NCI-H345 treated with DMSO at 0.1 percent for 48 hours (cell line): ENCODE results near the gene ATP2B2.

ENCODE experiments used
- DNase-seq: peaks from one replicate; lab custom pipeline; 2025; ENCODE audit not compliant: unreplicated experiment; lab: John Stamatoyannopoulos, UW

ATP2B2 gene

DNA sequence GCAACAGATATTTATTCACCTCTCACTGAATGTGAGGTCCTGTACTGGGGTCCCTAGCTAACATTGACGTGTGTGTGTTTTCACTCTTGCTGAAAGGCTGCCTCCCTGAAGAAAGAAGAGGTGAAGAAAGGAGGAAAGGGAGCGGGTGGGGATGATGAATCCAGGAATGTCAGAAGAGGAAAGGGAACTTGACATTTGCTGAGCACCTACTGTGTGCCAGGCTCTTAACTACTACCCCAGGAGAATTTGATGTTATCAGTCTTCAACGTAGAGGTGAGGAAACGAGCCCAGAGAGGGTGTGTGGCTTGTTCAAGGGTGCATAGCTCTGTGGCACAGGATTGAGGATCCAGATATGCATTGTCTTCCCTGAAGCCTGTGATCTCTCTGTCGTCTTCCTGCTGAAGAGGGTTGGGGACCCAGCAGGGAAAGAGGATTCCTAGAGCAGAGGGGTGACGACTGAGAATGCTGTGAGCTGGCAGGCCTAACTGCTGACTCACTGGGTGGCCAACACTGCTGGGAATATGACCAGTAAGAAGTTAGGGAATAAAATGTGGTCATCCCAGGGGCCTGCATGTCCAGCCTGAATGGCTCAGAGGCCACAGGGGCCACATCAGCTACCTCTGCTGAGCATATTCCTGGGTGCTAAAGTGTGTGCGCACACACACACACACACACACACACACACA, 6.6 kb upstream of the ATP2B2 start:
- DNase-seq = no peak

DNA sequence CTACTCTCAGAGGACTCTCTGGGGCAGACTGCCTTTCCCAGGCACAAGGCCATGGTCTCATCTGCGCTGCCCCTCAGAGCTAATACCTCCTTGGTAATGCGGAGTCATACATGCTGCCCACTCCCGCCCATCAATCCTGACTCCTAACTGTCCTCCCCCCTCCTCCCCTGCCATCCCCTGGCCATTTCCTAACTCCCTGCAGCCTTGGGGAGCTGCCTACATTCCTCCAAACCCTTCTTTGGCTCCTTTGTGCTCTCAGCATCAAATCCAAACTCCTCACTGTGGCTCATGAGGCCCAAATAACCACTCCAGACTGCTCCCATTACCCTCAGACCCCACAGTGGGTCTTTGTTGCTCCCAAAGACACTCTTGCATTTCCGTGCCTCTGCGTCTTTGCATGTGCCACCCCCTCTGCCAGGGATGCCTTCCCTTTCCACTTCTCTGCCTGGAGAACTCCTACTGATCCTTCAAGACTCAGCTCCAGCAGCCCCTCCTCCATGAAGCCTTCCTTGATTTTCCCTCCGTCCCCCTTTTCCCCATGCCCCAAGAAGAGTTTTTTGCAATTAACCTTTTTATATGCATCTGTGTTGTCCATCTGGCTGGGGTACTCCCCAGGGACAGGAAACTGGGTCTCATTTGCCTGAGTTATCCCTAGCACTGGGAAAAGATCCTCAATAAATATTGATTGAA, 5.5 kb upstream of the ATP2B2 start:
- no peak for DNase-seq

DNA sequence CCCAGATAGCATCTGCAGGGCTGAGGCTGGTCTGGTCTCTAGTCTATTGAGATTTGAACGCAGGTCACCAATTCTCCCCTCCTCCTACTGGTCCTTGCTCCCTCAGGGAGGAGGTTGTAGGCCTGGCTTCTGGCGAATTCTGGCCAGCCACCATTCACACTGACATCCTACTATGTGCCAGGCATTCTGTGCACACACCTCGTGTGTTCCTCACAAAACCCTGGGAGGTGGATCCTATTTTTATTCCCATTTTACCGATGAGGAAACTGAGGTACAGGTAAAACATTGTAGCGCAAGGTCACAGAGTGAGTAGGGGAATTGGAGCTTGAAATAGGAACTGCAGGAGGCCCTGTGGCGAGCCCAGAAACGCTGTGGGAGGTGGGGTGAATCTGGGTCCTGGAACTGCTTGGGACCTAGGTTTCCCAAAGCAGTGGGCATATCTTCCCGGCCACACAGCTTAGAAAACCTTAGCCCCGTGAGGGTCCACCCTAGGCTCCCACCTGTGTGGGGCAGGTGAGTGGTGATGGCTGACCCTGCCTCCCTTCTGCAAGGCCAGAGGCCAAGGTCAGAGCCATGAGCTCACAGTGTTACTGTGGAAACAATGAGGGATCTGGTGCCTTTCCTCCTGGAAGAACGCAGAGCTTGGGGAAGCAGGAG, 4.8 kb upstream of the ATP2B2 start:
- DNase-seq = no peak

DNA sequence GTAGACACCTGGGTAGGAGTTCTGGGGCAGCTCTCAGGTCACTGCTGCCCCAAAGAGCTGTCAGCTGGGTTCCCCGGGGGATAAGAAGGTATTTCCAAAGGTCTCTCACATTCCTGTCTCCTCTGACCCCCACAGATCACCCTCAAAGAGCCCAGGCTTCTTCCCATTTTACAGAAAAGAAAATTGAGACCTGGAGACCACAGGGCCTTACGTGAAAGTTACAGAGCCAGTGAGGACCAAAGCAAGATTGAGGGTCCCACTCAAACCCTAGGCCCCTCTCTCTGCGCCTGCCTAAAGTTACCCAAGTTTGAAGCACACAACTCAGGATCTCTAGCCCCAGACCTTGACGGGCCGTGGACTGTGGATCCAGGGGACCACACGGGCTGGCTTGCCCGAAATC, 3.9 kb upstream of the ATP2B2 start:
- no peak for DNase-seq

DNA sequence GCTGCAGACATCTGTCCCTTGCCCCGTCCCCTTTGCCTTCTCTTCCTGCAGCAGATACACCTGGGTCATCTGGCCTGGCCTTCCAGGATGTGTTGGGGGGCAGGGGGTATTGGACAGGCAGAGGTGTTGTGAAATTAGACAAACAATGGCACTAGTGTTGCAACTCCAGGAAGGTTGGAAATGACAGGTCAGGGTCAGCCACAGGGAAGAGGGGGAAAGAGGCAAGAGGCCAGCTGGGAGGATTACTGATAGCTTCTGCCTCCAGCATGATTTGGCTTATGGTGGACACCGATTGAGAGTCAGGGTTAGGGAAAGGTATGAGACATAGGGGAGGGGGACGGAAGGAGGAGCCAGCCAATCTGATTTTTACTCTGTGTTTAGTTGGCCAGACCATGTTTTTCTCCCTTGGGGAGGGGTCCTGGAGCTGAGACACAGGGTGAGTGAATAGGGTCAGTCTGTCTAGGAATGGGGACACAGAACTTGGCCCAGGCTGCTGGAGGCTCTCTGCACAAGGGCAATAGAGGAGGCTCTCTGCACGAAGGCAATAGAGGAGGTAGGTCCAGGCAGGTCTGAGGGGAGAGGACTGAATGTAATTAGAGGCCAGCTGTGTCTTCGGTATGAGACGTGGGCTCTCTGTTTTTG, 3.4 kb upstream of the ATP2B2 start:
- no peak for DNase-seq

DNA sequence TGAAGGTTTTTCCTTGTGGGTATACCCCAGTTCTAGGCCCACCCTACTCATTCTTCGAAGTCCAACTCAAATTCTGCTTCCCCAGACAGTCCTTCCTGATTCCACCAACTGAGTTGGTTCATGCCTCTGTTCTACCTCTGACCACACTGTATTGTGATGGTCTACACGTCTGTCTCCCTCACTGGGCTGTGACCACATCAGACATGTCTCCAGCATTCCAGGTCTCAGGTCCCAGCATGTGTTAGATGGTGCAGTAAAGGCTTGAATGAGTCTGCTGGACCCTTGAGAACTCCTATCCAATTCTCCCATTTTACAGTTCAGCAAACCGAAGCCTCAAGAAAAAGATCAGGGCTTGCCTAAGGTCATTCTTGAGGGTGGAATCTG, 2.8 kb upstream of the ATP2B2 start:
- no peak for DNase-seq

DNA sequence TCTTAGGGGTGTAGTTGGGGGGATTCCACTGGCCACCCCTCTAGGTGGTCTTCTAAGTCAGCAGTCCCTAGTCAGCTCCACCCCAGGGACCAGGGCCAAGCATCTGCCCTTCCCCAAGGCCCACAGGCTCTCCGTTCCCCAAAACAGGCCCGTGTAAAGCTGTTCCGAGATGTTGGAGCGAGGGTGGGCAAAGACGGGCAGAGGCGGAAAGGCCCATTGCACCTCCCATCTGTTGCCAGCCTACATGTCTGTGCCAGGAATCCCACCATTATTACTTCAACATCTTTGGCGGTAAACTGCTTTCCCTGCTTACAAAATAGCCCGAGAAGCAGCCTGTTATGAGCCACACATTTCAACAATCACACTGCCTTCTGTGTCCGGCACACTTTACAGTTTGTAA, 1.9 kb upstream of the ATP2B2 start:
- no peak for DNase-seq

DNA sequence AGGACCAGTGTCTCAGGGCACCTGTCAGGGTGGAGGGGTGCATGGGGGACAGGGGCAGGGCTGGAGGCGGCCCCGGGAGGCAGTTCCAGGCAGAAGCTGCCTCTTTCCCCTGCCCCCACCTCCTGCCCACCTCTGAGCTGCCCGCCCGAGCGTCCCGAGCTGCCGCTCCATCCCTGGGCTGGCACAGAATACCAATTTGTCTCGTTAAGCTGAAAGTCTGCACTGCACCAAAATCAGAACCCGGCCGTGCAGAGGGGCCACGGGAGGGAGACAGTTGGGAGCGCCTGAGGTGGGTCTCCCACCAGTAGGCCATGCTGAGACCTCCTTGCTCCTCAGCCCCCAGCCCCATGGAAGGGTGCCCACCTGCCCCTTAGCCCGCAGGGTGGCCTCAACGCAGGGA, 1.3 kb upstream of the ATP2B2 start:
- DNase-seq = no peak

DNA sequence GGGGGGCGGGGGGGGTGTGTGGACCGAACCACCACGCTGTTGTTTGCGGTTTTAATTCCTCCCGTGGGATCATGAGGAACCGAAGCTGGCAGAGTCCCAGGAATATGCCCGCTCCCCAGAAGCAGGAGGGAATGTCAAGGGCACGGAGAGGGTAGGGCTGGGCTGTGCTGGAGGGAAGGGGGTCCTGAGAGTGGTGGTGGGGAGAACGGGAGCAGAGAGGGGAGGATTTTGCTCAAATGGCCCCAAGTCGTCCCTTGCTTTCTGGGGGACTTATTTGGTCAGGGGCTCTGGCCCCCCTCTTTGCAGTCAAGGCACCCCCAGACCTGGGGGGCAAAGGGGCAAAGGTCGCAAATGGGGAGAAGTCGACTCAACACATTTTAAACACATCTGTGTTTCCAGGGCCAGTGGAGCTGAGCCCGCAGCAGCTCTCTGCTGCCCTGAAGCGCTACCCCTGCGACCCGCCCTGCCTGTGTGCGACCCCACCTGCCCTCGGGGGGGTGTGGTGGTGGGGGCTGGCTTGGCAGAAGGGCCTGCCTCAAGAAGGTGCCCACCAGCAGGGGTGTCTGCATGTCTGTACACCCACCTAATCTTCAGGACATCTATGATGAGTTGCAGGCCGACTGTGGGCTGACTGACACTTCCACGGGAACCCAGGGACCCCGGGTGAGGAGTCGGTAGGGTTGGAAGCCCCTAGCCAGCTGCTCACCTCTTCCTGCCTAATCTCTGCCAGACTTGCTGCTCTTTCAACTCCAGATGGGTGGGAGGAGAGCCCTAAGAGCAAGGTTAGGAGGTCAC, 602 bp upstream of the ATP2B2 start:
- DNase-seq = no peak

DNA sequence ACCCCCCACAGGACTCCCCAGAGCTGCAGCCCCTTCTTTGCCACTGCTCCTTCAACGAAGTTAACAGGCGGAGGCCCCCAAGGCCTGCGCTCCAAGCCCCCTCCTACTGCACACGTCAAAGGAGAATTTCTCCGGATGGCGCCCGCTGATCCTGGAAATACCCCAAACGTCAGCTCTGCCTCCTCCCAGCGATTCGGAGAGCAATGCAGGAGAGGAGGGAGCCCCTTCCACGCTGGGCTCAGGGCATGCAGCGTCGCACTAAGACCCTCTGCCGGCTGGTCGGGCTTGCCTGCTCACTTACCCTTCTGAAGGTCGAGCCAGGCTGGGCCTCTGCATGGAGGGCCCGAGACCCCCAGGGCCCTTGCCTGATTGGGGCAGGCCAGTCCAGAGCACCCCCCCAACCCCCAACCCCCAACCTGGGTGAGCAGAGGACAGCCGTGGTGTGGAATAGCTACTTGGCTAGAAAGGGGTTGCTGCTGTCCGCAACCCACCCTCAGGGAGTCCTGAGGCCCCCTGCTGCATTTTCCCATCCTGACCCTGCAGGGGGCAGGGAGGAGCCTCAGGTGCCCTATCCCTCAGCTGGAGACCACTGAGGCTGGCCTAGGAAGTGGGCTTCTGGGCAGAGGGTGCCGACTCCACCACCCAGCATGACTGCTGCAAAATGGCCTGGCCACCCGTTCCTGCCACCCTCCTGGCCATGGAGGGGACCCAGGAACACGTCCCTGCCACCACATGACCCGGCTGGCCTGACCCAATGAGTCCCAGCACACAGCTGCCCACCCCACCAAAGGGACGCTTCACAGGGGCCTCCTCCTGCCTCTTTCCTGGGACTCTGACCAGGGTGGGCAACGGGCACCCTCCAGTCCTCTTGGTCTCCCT, 976 bp downstream of the ATP2B2 start:
- DNase-seq = no peak

DNA sequence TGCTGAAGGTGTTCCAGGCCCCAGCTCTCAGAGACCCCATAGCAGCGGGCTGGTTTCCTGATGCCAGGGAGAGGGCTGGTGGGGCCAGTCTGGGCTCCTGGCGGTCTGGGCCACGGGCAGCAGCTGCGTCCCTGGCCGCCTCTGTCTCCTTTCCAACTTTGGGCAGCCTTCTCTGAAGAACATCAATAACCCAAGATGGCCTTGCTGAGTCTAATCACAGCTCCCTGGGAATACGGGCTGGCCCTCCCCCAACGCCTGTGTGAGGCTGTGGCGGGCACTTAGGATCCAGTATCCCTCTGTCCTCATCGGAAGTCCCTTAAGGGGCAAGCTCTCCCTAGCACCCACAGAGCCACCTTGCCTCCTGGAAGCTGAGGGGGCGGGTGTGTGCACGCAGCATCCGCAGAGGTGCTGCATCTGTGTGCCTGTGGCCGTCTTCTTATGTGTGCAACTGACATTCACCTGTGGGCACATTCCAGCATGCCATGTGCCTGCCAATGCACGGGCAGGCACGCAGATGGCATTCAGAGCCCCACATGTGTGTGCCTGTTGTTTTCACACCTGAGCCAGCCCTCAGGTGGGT, 2.1 kb downstream of the ATP2B2 start:
- no peak for DNase-seq

DNA sequence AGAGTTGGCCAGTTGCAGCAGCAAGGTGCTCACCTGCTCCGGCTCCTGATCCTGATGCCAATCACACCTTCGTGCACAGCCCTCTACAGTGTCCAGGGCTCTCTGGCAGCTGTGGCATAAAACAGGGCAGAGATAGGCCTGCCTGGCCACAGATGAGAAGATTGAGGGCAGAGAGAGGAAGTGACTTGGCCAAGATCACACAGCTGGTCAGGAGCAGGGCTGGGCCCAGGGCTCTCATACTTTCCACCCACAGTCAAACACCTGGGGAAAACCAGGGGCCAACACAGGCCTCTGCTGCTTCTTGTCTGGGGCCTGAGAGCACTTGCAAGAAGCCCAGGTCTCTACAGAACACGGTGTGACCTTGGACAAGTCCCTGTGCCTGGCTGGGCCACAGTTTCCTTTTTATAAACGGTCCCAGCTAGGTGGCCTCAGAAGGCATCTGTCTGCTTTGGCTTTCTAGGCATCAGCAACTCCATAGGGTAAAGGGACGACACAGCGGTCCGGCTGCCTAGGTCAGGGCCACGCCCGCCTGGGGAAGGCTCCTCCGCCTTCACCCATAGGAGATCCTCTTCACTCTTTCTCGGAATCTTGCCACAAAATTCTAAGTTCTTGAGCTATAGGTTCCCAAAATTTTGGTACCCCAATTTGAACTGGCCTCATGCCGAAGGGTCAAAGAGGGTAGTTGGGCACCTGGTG, 3.1 kb downstream of the ATP2B2 start:
- no peak for DNase-seq

DNA sequence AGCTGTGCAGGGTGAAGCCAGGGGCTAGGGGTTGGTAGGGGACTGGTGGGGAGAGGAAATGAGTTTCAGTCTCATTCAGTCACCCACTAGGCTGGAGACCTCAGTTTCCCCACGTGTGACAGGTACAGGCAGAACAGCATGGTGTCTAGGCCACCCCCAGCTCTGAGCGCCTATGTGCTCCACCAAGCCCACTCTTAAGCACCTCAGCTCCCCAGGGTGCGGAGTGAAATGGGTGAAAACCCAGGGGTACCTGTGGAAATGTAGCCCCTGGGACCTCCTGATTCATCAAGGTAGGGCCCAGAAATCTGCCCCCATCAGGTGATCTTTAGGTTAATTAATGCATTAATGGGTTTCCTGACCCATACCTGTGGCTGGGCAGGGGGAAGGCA, 3.7 kb downstream of the ATP2B2 start:
- no peak for DNase-seq

DNA sequence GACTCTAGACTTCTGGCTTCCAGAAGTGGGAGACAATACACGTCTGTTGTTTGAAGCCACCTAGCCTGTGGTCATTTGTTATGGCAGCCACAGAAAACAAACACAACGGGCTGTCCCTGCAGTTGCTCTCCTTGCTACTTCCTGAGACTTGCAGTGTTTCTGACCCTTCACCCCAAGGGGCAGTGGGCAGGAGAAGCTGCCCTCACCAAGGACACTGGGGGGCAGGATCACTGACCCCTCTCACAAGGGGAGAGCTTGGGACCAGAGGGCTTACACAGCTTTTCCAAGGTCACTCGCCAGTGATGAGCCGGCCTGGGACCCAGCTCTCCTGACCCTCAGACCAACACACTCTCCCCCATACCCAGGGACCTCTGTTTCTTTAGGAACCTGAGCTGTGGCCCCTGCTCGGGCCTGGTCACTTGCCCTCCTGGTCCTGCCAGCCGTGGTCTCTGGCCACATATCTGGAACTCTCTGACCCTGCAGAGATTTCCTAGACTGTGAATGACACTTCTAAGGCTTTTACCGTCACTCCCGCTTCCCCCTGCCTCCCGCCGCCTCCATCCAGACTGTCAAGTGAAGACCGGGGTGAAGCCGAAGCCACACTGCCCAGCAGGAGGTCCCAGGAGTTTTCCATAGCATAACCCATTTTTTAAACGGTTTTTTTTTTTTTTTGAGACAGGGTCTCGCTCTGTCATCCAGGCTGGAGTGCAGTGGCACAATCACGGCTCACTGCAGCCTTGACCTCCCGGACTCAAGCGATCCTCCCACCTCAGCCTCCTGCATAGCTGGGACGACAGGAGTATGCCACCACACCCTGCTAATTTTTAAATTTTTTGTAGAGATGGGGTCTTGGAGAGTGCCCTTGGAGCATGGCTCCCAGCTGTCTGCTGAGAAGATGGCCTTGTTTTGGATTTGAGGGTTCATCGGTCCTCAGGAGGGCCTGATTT, 4.4 kb downstream of the ATP2B2 start:
- no peak for DNase-seq

DNA sequence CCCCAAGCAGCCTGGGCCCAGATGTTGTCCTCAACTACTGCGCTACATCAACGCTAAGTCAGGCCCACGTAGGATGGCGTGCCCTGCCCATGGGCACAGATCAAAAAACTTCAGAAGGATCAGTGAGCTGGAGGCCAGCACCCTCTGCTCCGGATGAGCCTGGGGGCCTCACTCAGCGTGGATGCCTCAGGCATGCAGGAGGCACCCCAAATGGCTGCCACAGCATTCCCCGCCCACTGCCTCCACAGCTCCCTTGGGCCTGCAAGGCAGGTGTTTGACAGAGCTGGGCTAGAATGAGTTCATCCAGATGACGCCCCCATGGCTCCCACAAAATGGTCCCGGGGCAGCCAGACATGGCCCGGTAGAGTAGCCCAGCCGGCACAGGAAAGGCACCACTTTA, 7.1 kb downstream of the ATP2B2 start:
- DNase-seq = no peak

DNA sequence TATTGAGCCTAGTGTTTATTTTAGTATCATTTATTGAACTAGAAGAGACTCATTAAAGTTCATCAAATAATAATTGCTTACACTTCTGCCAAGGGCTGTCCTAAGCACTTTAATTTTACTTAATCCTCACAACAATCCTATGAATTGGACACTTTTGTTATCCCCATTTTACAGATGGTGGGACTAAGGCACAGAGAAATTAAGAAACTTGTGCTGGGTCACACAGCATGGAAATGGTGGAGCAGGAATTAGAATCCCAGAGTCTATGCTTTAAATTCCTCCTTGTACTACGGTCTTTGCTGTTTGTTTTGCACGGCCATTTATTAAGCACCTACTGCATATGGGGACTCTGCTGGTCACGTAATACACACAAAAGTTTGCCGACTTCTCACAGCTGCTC, 7.9 kb downstream of the ATP2B2 start:
- DNase-seq = no peak

DNA sequence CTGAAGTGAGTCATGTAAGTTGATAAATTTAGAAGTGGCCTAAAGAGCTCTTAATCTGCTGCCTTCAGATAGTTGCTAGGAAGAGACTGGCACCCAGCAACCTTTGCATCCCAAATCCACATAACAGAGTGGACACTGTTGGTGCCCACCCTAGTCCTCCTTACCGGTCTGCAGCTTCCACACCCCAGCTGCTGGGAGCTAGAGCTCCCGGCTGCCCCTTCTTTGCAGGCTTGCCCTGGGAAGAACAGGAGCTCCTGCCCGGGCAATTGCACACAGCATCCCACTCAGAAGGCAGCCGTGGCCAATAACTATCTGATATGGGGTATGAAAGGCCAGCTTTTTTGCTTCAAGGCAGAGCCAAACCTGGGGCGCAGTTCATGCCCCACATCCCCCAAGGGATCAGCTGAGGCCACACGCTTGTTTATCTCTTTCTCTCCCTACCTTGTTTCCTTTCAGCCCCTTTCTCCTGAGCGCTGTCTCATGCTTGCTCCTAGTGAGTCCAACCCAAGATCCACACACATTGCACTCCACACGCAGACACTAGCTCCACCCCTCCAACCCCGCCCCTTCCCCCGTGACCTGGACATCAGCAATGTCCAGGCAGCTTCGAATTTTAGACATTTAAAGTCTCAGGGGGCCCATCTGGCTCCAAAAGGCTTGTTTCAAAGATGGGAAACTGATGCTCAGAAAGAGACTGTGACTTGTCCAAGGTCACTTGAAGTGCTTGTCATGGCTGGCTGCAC, 9.1 kb downstream of the ATP2B2 start:
- DNase-seq = no peak

DNA sequence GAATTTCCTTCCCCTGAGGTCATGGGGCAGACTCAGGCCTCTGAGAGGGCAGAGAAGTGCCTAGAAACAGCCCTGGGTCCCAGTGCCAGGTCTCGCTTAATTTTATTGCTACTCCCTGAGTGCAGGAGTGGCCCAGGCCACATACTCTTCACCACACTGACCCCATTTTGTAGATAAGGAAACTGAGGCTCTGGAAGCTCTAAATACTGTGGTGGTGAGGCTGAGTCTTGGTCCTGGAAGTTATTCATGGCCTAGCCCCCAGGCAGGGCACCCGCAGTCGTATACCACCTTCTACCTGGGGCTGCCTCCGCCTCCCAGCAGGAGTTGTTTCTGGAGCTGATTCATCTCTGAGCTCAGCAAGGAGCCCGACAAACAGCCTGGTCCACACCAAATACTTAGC, 9.8 kb downstream of the ATP2B2 start:
- no peak for DNase-seq
